ENCODE results near the gene ZNF764.
"Not testable (repeated sequence)": the region's sequence is repeated elsewhere in the genome, so short reads cannot be mapped to it uniquely, and the experiment has no call there.

The ZNF764 gene

DNA sequence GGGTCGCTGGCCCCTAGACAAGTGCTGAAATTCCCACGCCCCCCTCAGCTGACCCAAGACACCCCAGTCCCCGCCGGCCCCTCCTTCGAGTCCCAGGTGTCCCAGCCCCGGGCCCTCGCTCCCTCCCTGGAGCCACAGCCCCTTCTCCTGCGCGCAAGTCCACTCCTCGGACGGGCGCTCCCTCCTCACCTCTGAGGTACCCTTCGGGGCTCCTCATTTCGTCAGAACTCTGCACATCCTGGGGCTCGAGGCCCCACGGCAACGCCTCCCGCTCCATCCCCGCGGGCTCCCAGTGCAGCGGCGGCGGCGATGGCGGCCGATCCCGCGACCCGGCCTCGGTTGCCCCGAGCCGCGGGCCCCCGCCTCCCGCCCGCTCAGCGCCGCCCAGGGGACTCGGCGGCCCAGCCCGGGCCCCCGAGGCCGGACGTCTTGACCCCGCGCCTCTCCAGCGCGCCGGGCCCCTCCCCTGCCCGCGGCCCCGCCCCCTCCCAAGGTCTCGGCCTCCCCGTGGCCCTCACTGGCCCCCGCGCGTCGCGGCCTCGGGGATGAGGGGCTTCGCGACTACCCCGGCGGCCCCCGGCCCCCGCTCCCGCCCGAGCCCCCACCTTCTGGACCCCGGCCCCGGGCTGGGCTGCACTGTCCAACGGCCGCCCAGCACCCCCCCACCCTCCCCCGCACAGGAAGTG is 31.9 kb downstream of the ZNF764 start, which contains the start of gene ZNF768:
Gene ZNF768, minus strand, starts transcription at position 430 of the 686 bp plus-strand sequence. Its CDS starts 153 bp downstream, at position 277.
- DNase-seq = no peak

DNA sequence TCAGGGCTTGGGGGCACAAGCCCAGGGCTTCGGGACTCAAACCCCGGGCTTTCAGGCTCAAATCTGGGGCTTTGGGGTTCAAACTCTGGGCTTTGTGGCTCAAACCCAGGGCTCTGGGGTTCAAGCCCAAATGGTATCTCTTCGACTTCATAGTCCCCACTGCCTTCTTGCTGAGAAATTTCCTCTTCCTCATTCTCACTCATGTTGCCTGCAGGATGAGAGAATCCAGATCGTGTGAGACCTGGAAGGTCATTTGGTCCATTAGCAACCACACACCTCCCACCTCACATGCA is 32.4 kb downstream of the ZNF764 start:
- no peak for DNase-seq

DNA sequence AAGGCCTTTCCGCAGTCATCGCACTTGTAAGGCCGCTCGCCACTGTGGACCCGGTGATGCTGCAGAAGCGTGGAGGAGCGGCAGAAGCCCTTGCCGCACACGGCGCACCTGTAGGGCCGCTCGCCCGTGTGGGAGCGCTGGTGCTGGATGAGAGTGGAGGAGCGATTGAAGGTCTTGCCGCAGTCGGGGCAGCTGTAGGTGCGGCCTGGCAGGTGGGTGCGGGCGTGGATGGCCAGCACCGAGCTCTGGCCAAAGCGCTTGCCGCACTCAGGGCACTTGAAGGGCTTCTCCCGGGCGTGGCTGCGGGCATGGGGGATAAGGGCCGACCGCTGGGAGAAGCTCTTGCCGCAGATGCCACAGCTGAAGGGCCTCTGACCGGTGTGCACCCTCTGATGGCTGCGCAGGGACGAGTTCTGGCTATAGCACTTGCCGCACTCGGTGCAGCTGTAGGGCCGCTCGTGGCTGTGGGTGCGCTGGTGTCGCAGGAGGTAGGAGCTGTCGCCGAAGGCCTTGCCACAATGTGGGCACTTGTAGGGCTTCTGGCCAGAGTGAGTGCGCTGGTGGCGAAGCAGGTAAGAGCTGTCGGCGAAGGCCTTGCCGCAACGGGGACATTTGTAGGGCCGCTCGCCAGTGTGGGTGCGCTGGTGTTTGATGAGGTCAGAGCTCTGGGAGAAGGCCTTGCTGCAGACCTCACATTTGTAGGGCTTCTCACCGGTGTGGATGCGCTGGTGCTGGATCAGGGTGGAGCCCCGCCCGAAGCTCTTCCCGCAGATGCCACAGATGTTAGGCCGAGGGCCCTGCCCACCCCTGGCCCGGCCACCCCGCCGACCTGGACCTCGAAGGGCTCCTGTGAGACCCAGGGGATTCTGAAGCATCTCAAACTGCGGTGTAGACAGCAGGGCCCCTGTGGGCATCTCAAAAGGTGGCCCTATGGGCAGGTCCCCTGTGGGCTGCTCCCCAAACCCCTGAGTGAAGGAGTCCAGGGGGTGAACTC is 33.3 kb downstream of the ZNF764 start:
- no peak for DNase-seq

DNA sequence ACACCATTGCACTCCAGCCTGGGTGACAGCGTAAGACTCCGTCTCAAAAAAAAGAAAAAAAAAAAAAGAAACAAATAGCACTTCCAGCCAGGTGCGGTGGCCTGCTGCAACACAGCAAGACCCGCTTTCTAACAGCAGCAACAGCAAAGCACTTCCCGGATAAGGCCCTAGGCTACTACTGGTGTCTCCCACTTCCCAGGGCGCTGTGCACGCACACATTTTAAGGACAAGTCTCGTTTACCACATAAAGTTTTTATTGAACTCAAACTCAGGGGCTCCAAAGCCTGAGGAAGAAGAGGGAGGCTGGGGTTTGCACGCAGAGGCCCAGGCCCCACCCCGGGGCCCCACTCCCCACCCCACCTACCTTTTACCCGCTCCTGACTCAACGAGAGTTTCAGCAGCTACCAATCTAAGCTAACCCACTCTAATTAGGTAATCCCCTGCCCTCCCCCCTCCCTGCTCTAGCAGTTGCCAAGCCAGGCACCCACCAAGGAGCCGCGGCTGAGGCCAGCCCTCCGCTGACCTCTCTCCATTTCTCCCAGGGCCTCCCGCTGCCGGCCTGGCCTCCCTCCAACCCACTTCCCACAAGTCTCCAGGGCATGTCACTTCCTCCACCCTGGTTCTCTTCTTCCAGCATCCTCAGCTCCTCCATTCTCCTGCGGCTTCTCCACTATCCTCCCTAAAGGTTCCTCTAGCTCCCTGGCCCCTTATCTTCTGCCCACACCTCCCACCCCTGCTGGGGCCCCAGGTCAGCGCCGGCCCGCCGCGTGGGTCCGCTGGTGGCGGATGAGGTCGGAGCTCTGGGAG is 34.2 kb downstream of the ZNF764 start:
- no peak for DNase-seq

DNA sequence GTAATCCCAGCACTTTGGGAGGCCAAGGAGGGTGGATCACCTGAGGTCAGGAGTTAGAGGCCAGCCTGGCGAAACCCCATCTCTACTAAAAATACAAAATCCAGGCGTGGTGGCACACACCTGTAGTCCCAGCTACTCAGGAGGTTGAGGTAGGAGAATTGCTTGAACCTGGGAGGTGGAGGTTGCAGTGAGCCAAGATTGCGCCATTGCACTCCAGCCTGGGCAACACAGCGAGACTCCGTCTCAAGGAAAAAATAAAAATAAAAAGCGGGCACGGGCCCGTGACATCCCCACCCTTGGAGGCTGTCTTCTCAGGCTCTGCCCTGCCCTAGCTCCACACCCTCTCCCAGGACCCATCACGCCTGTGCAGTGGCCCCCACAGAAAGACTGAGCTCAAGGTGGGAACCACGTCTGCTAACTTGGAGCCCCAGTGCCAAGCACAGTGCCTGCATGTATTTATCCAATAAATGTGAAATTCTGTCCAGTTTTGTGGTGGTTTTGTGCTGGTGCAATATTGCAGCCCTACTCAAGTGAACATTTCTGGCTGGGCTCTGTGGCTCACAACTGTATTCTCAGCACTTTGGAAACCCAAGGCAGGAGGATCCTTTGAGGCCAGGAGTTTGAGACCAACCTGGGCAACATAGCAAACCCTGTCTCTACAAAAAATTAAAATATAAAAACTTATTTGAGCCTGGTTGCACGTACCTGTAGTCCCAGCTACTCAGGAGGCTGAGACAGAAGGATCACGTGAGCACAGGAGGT is 35.3 kb downstream of the ZNF764 start:
- not testable (repeated sequence) for DNase-seq

DNA sequence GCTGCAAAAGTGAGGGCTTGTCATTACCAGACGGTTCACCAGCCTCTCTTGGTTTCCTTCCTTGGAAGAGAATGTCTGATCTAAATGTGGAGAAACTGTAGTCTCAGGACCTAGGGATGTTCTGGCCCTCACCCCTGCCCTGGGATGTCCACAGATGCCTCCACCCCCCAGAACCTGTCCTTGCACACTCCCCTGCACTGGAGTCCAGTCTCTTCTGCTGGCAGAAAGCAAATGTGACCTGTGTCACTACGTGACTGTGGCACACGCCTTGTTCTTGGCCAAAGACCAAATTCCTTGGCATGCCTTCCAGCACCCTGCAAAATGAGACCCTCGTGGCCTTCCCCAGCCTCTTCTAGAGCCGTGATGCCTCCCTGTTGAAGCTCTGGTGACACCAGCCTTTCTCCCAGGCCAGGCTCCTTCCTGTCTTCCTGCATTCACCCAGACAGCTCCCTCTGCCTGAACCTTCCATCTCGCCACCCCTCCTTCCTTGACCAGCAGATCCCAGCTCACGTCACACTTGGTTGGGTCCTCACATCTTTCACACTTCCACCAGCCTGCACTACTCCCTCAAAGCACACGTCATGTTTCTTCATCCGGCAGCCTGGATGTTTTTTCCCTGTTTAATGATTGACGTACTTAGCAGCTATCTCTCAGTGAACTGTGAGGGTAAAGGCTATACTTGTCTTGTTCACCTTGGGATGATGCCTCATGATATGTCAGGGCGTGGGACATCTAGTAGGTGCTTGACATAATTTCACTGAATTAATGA is 36.1 kb downstream of the ZNF764 start:
- no peak for DNase-seq

DNA sequence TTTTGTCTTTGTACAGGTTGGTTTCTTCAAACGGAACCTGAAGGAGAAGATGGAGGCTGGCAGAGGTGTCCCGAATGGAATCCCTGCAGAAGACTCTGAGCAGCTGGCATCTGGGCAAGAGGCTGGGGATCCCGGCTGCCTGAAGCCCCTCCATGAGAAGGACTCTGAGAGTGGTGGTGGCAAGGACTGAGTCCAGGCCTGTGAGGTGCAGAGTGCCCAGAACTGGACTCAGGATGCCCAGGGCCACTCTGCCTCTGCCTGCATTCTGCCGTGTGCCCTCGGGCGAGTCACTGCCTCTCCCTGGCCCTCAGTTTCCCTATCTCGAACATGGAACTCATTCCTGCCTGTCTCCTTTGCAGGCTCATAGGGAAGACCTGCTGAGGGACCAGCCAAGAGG is 36.7 kb downstream of the ZNF764 start:
- DNase-seq = no peak

DNA sequence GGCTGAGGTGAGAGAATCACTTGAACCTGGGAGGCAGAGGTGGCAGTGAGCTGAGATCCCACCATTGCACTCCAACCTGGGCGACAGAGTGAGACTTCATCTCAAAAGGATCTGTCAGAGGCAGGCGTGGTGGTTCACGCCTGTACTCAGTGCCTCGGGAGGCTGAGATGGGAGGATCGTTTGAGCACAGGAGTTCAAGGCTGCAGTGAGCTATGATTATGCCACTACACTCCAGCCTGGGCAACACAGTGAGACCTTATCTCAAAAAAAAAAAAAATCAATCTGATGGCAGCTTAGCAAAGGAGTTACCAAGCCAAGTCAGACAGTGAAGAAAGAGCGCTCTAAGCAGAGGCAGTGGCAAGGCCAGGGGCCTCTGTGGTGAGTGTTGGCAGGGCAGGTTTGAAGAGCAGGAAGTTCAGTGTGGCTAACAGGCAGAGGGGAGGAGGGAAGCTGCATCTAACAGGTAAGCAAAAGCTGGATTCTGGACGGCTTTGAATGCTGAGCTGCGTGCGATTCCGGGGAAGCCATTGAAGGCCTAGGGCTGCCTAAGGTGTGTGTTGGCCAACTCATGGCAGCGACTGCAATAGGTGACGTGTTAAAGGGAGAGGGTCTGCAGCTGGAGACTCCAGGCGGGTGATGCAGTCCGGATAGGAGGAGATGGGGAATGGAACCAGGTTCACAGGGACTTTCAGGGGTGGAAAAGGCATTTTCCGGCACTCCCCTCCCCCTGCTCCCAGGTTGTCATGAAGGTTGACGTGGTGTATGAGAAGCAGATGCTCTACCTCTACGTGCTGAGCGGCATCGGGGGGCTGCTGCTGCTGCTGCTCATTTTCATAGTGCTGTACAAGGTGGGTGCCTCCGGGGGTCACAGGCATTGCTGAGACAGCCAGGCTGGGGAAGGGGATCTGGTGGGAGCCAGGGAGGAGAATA is 38.8 kb downstream of the ZNF764 start:
- DNase-seq = no peak

DNA sequence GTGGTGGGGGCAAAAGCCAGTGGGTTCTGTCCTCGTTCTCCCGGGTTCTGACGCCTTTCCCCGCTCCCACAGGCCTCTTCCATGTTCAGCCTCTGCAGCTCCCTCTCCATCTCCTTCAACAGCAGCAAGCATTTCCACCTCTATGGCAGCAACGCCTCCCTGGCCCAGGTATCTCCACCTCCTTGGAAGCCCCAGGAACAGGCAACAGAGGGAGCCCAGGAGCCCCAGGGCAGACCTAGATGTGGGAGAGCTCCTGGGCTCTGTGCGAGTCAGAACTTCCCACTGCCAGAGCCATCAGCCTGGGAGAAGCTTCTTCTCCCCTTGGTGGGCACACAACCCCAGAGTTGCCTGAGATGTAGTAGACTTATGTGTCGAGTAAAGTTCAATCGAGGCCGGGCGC is 39.6 kb downstream of the ZNF764 start:
- no peak for DNase-seq

DNA sequence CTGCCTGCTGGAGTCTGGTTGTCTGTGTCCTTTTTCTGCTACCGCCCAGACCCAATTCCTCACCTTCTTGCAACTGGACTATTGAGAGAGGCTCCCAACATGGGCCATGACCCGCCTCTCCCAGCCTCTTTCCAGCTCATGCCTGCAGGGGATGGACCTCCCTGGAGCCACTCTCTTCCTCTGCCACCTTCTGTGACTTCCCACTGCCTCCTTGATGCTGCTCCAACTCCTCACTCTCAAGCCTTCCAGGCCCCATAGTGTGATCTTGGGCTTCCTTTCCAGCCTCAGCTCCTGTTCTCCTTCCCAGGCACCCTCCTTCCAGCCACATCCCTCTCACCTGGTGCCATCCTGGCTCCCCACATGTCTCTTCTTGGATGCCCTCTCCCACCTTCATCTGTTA is 42.9 kb downstream of the ZNF764 start:
- DNase-seq = no peak

DNA sequence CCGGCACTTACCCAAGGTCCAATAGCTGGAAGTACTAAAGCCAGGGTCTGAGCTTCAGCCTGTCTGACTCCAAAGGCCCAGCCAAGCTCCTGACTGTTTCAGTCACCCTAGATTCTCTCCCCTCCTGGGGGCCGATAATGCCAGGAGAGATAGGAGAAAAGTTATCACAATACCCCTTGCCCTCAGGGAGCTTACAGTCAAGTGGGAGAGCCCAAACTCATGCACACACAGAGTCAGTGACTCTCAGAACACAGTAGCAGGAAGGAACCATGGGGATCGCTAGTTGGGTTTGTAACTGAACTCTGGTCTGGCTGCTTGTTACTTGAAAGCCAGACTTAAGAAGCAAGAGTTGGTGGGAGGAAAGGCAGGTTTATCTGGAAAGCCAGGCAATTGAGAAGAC is 46.7 kb downstream of the ZNF764 start:
- DNase-seq = no peak

DNA sequence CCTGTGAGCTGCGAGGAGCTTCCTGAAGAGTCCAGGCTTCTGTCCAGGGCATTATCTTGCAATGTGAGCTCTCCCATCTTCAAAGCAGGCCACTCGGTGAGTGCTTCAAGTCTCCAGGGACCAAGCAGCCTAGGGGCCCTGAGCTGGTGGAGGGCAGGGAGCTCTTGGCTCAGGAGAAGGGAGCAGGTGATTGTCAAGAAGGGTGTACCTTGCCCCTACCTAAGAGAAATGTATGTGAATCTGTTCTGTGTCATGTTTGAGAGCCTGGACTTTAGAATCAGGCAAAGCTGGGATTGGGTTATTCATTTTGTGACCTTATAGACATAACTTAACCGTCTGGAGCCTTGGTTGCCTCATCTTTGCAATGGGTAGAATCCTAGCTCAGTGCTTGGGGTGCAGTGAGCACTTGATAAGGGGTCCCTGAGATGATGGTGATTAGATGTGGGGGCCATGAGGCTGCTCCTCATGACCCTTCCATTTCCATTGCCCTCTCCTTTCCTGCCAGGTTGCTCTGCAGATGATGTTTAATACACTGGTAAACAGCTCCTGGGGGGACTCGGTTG is 47.7 kb downstream of the ZNF764 start:
- no peak for DNase-seq

DNA sequence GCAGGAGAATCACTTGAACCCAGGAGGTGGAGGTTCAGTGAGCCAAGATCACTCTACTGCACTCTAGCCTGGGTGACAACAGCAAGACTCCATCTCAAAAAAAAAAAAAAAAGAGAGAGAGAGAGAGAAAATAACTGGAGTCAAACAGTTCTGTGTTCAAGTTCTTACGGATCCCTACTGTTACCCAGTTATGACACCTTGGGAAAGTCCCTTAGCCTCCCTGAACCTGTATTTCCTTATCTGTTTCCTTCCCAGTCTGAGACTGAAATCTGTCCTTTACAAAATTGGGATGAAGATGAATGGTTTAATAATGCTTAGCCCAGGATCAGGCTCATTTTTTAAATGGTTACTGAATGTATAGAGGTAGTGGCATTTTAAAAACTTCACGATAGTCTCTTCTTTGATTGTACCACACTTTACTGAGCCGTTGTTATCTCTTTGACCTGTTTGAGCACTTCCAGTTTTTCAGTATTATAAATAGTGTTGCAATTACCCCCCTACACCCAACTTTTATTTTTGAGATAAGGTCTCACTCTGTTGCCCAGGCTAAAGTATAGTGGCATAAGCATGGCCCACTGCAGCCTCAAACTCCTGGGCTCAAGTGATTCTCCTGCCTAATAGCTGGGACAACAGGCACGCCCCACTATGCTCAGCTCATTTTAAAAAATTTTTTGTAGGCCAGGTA is 49.0 kb downstream of the ZNF764 start:
- DNase-seq = no peak

Data from activated T-cell treated with anti-CD3 and anti-CD28 coated beads, Interleukin-2, amount 50 U/mL, for 1 hour (primary cell).